Activated CD8-positive, alpha-beta T cell treated with anti-CD3 and anti-CD28 coated beads for 36 hours (primary cell): ENCODE measurements around the gene TMEM120B. TPM values are rescaled to one million over a fixed set of nuclear protein-coding genes. Genes with fewer than 3 reads are reported as not detected.

Experiments used
- ATAC-seq: fragments of 200-7000 bp; cut with Tn5 transposase; one replicate; pipeline ENCODE4 v1.10.0; 2021; ENCODE audit warnings: mild to moderate bottlenecking, moderate library complexity
- CTCF ChIA-PET: fragments of 350-600 bp; sonication (Branson Sonifier 250); formaldehyde crosslinking; loops from one replicate; lab custom pipeline; 2021; ENCODE audit warnings: antibody characterized with exemption; lab: Charles Lee
- POLR2A ChIA-PET: fragments of 350-600 bp; sonication (Branson Sonifier 250); formaldehyde crosslinking; loops from one replicate; lab custom pipeline; 2021; ENCODE audit warnings: antibody characterized with exemption; lab: Charles Lee
- DNase-seq: peaks from one replicate; pipeline ENCODE4 v3.0.0-alpha.2; 2020
- H3K27ac Mint-ChIP-seq: one replicate; pipeline ENCODE4 v1.8.0; 2021; ENCODE audit warnings: mild to moderate bottlenecking, mixed read lengths
- H3K27me3 Mint-ChIP-seq: one replicate; pipeline ENCODE4 v1.8.0; 2021; ENCODE audit warnings: mixed read lengths
- H3K36me3 Mint-ChIP-seq: one replicate; pipeline ENCODE4 v1.8.0; 2021; ENCODE audit warnings: low read depth, mixed read lengths
- H3K4me1 Mint-ChIP-seq: one replicate; pipeline ENCODE4 v1.8.0; 2021; ENCODE audit warnings: low read depth, mixed read lengths
- H3K4me3 Mint-ChIP-seq: one replicate; pipeline ENCODE4 v1.8.0; 2021; ENCODE audit warnings: mild to moderate bottlenecking, moderate library complexity, mixed read lengths
- H3K9me3 Mint-ChIP-seq: one replicate; pipeline ENCODE4 v1.8.0; 2021; ENCODE audit warnings: mixed read lengths
- intact Hi-C: fragments of 100-400 bp; cut with micrococcal nuclease; formaldehyde crosslinking; loops from one replicate; pipeline ENCODE4 v1.10.0; 2022
- total RNA-seq, 2 experiments: library from RNA; stranded (reverse); gene quantifications; one replicate each; pipeline ENCODE4 v1.2.3, GENCODE V29; 2021
- TF ChIP-seq, protein P1 (sequence below): fragments of 200-600 bp; IDR thresholded peaks from one replicate; pipeline ENCODE4 v1.8.0; 2022; ENCODE audit warnings: antibody characterized with exemption, mild to moderate bottlenecking

The TMEM120B gene
- total RNA-seq, 2 experiments from 2014 or later: 11.7 to 12.7 TPM

DNA sequence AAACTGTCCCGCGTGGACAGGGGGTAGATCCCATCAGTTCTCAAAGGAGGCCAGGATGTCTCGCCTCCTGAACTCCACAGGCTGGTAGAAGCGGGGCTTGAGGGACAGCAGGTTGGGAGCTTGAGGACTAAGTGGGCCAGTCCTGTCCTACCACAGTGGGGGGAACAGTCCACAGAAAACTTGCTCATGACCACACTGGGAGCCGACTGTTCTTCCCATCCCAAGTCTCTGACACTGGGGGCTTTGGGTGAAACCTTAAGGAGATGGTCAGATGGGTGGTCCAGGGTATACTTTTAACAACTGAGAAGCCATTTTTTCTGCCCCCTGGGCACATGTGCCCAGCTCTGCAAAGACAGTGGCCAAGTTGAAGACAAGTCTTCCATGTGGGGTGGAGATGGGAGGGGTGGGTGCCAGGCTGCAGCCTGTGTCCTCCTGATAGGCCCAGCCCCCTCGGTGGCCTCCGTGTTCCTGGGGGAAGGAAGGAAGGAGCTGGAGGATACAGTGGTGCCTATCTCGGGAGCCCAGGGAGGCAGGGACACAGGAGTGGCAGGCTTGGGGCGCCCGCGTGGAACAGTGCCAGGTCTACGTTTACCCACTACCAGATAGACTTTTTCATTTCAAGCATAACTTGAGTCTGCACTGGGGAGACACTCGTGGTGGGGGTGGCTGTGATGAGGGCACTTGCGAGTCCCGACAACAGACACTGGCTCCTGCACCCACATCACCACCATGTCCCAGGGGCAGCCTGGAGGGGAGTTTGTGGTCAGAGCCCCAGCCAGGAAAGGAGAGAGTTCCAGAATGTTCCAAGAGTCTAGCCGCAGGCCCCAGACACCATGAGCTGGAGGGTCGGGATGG, 66.2 kb downstream of the TMEM120B start:
- DNase-seq: no peak
- Mint-ChIP-seq H3K27ac (peak overlapping the region; percentile 73), H3K9me3 (no peaks in the 10 kb centered on the region), H3K36me3 (peaks cover 25% of the 10 kb centered on the region), H3K4me1 (peaks cover 38% of the 10 kb centered on the region), H3K27me3 (no peaks in the 10 kb centered on the region), H3K4me3 (no peak overlapping the region)
- intact Hi-C loops: no loop called here
- ChIA-PET CTCF (interaction anchor here (0.7 to 14.8 kb wide), 2 partner anchors 16 to 27 kb away, joined by 3 to 420 read pairs; partner anchors contain the start of gene RHOF), POLR2A (interaction anchor here (1.1 to 30.9 kb wide), 3 partner anchors 11 to 66 kb away, joined by 3 to 683 read pairs (median 3); partner anchors contain the start of genes RHOF, SETD1B and TMEM120B)
- TF ChIP-seq, protein P1, sequence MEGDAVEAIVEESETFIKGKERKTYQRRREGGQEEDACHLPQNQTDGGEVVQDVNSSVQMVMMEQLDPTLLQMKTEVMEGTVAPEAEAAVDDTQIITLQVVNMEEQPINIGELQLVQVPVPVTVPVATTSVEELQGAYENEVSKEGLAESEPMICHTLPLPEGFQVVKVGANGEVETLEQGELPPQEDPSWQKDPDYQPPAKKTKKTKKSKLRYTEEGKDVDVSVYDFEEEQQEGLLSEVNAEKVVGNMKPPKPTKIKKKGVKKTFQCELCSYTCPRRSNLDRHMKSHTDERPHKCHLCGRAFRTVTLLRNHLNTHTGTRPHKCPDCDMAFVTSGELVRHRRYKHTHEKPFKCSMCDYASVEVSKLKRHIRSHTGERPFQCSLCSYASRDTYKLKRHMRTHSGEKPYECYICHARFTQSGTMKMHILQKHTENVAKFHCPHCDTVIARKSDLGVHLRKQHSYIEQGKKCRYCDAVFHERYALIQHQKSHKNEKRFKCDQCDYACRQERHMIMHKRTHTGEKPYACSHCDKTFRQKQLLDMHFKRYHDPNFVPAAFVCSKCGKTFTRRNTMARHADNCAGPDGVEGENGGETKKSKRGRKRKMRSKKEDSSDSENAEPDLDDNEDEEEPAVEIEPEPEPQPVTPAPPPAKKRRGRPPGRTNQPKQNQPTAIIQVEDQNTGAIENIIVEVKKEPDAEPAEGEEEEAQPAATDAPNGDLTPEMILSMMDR: no peak
- ATAC-seq: no peak

DNA sequence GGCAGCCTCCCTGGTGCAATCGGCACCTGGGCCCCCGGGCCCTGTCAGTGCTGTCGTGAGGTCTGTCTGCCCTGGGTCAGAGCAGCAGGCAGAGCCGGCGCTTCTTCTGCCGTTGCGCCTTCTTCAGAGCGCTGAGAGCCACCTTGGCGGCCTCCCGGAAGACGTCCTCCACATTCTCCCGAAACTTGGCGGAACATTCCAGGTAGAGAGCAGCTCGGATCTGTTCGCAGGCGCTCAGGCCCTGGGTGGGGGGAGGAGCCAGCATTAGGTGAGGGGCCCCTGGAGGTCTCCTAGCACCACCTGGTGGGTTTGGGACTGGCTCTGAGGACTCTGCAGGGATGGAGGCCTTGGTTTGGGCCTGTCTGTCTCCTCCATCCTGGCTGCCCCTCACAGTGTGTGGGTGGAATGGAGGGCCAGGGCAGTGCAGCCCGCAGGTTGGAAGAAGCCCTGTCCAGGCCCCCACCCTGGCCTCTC, 66.9 kb downstream of the TMEM120B start:
- DNase-seq (no peak), ATAC-seq (no peak)
- intact Hi-C loops: no loop called here
- TF ChIP-seq, protein P1: no peak
- Mint-ChIP-seq H3K36me3 (peaks cover 29% of the 10 kb centered on the region), H3K4me3 (no peak overlapping the region), H3K9me3 (no peaks in the 10 kb centered on the region), H3K27me3 (no peaks in the 10 kb centered on the region), H3K27ac (peak overlapping the region; percentile 73), H3K4me1 (peaks cover 44% of the 10 kb centered on the region)
- POLR2A ChIA-PET: interaction anchor here (1.2 to 30.9 kb wide), 2 partner anchors 11 to 21 kb away, joined by 3 to 683 read pairs; partner anchors contain the start of genes RHOF and SETD1B
- CTCF ChIA-PET: interaction anchor here (14.8 kb wide), 1 partner anchor 16 kb away, joined by 420 read pairs; the partner anchor contains the start of gene RHOF

DNA sequence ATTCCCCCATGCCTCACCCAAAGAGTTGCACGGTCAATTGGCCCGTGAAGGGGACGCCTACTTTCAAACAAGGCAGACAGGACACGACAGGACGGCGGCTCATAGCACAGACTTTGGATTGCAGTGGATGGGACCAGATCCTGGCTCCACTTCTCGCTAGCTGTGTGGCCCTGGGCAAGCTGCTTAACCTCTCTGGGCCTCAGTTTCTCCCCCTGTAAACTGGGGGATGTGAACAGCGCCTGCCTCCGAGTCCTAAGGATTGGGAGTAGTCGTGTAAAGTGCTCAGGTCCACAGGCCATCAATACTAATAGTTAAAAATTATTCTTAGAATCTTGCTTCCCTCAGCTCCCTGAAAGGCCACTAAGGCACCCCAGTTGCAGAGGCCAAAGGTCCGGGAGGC, 67.9 kb downstream of the TMEM120B start:
- POLR2A ChIA-PET: interaction anchor here (30.9 kb wide), 1 partner anchor 20 kb away, joined by 683 read pairs; the partner anchor contains the start of genes RHOF and SETD1B
- no peaks in the 10 kb centered on the region for H3K9me3 Mint-ChIP-seq
- peaks cover 36% of the 10 kb centered on the region for H3K36me3 Mint-ChIP-seq
- no peaks in the 10 kb centered on the region for H3K27me3 Mint-ChIP-seq
- H3K4me3 Mint-ChIP-seq: no peak overlapping the region
- peaks cover 52% of the 10 kb centered on the region for H3K4me1 Mint-ChIP-seq
- ATAC-seq: no peak
- CTCF ChIA-PET: interaction anchor here (1.1 to 14.8 kb wide), 4 partner anchors 9 to 31 kb away, joined by 5 to 420 read pairs (median 15); partner anchors contain the start of gene RHOF
- intact Hi-C loops: no loop called here
- TF ChIP-seq, protein P1: no peak
- peak overlapping the region; percentile 92 for H3K27ac Mint-ChIP-seq
- no peak for DNase-seq

DNA sequence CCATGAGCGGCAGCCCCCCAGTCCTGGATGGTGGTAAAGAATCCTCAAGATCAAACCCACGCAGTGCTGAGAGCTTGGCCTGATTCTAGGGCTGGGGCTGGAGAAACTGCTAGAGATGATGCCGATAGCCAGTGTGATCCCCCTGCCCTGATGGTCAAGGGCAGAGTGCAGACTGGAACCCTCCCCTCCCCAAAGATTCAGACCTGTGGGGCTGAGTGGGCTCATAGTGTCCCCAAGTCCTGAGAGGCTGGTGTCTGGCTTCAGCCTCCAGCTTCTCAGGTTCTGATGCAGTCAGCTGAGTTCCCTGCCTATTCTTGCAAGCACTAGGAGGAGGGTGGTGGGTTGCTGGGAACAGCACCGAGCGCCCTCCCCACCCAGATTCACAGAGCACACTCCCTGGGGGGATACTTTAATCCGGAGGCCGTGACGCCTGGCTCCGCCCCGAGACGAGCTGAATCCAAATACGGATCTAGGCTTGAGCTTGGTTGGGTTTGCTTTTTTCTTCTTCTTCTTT, 69.0 kb downstream of the TMEM120B start:
- no peak for DNase-seq
- no peaks in the 10 kb centered on the region for H3K27me3 Mint-ChIP-seq
- POLR2A ChIA-PET: interaction anchor here (1.0 to 30.9 kb wide), 5 partner anchors 8 to 166 kb away, joined by 3 to 683 read pairs (median 4); partner anchors contain the start of genes RHOF and SETD1B
- H3K36me3 Mint-ChIP-seq: peaks cover 41% of the 10 kb centered on the region
- intact Hi-C loops: no loop called here
- no peaks in the 10 kb centered on the region for H3K9me3 Mint-ChIP-seq
- CTCF ChIA-PET: interaction anchor here (0.8 to 14.8 kb wide), 12 partner anchors 8 to 107 kb away, joined by 3 to 420 read pairs (median 4); partner anchors contain the start of genes PSMD9, RHOF and TMEM120B
- H3K4me3 Mint-ChIP-seq: peak overlapping the region; percentile 59
- H3K4me1 Mint-ChIP-seq: peaks cover 54% of the 10 kb centered on the region
- ATAC-seq: peak; percentile 1
- peak overlapping the region; percentile 92 for H3K27ac Mint-ChIP-seq
- TF ChIP-seq, protein P1: no peak
